Panc1 (cell line): ENCODE results near the gene RAPGEF5. TPM values are rescaled to one million over a fixed set of nuclear protein-coding genes. Genes with fewer than 3 reads are reported as not detected.

ENCODE experiments used
- ATAC-seq: fragments of 200-7000 bp; cut with Tn5 transposase; 2 replicates; pipeline ENCODE4 v1.9.1; 2020; ENCODE audit warnings: mild to moderate bottlenecking, moderate library complexity
- BruUV-seq: library from RNA; stranded (reverse); fragments of 400-500 nt; replicated peaks from 2 replicates; lab custom pipeline; 2021; lab: Mats Ljungman, UMichigan
- CTCF ChIA-PET: fragments of 300-600 bp; sonication (Branson Sonifier 250); formaldehyde crosslinking; loops from one replicate; lab custom pipeline; 2022; ENCODE audit warnings: antibody characterized with exemption; lab: Charles Lee
- POLR2A ChIA-PET: fragments of 300-600 bp; sonication (Branson Sonifier 250); formaldehyde crosslinking; loops from one replicate; lab custom pipeline; 2022; ENCODE audit warnings: antibody characterized with exemption; lab: Charles Lee
- DNase-seq: peaks from one replicate; pipeline ENCODE4 v3.0.0-alpha.2; 2010; ENCODE audit warnings: low read depth, low spot score
- H3K27ac ChIP-seq: 2 replicates; pipeline ENCODE4 v1.5.1; 2011; ENCODE audit warnings: mild to moderate bottlenecking, low read length, inconsistent platforms
- H3K27me3 ChIP-seq: fragments of 200-500 bp; sonication (Bioruptor generic); 2 replicates; pipeline ENCODE4 v1.6.0; 2014; ENCODE audit warnings: low read length, inconsistent platforms; ENCODE audit not compliant: control insufficient read depth, insufficient read depth
- H3K36me3 ChIP-seq: fragments of 200-500 bp; sonication (Bioruptor generic); 2 replicates; pipeline ENCODE4 v1.5.1; 2014; ENCODE audit warnings: inconsistent platforms, mild to moderate bottlenecking, low read length, moderate library complexity; ENCODE audit not compliant: control insufficient read depth, insufficient read depth
- H3K4me1 ChIP-seq: 2 replicates; pipeline ENCODE4 v1.5.1; 2011; ENCODE audit warnings: inconsistent platforms, mild to moderate bottlenecking, low read length, moderate library complexity; ENCODE audit not compliant: control insufficient read depth, insufficient read depth
- H3K4me3 ChIP-seq, 2 experiments: 2 replicates each; pipeline ENCODE4 v1.5.1; 2011 to 2012; ENCODE audit warnings: low read depth in 2 of 2, low read length in 2 of 2, mild to moderate bottlenecking in 2 of 2, inconsistent platforms in 1 of 2, moderate library complexity in 1 of 2
- H3K9me3 ChIP-seq: fragments of 200-500 bp; sonication (Bioruptor generic); 2 replicates; pipeline ENCODE4 v1.5.1; 2014; ENCODE audit warnings: low read depth, mild to moderate bottlenecking, inconsistent platforms, low read length, moderate library complexity; ENCODE audit not compliant: control insufficient read depth, insufficient read depth
- POLR2AphosphoS5 ChIP-seq: IDR thresholded peaks from 2 replicates; pipeline ENCODE4 v1.6.1; 2012; ENCODE audit warnings: mild to moderate bottlenecking, low read depth, low read length, moderate library complexity
- SIN3A ChIP-seq: IDR thresholded peaks from 2 replicates; pipeline ENCODE4 v1.6.1; 2012; ENCODE audit warnings: low read depth, mild to moderate bottlenecking, low read length, moderate library complexity, borderline replicate concordance; ENCODE audit not compliant: insufficient read depth
- TCF7L2 ChIP-seq: IDR thresholded peaks from 2 replicates; pipeline ENCODE4 v1.6.1; 2011; ENCODE audit warnings: mild to moderate bottlenecking, low read depth, low read length, inconsistent platforms
- in situ Hi-C: cut with HindIII; loops from 2 replicates; pipeline ENCODE4 v1.10.0; 2016; ENCODE audit warnings: low sequenced_read_pairs, low pct_unique_long_range_greater_than_20kb
- intact Hi-C: fragments of 100-400 bp; cut with micrococcal nuclease; formaldehyde crosslinking; loops from one replicate; pipeline ENCODE4 v1.10.0; 2022; ENCODE audit not compliant: unreplicated experiment
- total RNA-seq: library from RNA; stranded (reverse); gene quantifications from one replicate; pipeline ENCODE4 v1.2.1, GENCODE V29; 2021; ENCODE audit not compliant: unreplicated experiment
- TF ChIP-seq, protein P1 (sequence below), 2 experiments: IDR thresholded peaks; 2 replicates each; pipeline ENCODE4 v1.6.1; 2011 to 2012; ENCODE audit warnings: low read depth in 2 of 2, control low read depth in 1 of 2, low read length in 1 of 2, mild to moderate bottlenecking in 1 of 2, moderate library complexity in 1 of 2; ENCODE audit not compliant: insufficient read depth in 1 of 2
- TF ChIP-seq, protein P2 (sequence below): fragments of 450-650 bp; IDR thresholded peaks from 2 replicates; pipeline ENCODE4 v1.5.1; 2017; ENCODE audit warnings: mild to moderate bottlenecking

RAPGEF5 gene
- total RNA-seq, 1 experiment from 2014 or later = 1.4 TPM

DNA sequence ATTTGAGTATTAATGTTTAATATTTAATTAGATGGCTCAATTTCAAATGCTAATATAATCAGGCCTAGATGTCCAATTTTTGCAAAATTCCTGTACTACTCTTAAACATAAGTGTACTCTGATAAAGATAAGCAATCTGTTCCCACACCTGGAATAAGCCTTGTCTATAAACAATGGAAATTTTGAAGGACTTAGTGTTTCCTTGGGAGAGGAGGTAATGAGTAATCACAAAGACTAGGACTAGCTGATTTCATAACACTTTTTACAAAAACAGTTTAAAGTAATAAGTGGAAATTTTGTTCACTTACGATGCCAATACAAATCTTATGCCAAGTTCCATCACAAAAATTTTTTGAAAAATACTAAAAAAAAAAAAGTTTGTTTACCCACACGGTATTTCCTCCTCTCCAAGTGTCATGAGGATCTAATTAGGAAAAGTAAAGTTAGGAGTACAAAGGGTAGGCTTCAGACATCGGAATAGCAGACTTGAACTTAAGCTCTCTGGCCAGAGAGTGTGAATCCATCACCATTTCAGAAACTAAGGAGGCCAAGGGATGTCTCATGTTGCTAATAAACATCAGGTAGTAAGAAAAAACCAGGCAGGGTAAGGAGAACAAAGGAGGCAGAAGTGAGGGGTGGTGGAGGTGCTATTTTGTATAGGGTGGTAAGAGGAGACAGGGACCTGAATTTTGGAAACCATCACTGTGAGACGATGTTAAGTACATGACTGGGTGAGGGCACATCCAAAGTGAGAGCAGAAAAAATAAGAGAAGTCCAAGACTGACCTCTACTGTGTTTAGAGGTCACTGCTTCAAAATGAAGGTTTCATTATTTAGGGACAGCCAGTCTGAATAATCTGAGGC, 61.3 kb downstream of the RAPGEF5 start:
- POLR2A ChIA-PET = no interaction called here
- Histone ChIP-seq H3K36me3 (no peaks in the 10 kb centered on the region), H3K27me3 (no peaks in the 10 kb centered on the region), H3K4me3 (no peak overlapping the region), H3K9me3 (no peaks in the 10 kb centered on the region), H3K27ac (no peak overlapping the region), H3K4me1 (no peaks in the 10 kb centered on the region)
- BruUV-seq = no TSS peak
- CTCF ChIA-PET = no interaction called here
- intact Hi-C loops = loop anchor here (10.0 kb wide), 1 partner anchor 181 kb away; no protein-coding TSS in a partner anchor
- in situ Hi-C loops = no loop called here
- TF ChIP-seq, protein P1, sequence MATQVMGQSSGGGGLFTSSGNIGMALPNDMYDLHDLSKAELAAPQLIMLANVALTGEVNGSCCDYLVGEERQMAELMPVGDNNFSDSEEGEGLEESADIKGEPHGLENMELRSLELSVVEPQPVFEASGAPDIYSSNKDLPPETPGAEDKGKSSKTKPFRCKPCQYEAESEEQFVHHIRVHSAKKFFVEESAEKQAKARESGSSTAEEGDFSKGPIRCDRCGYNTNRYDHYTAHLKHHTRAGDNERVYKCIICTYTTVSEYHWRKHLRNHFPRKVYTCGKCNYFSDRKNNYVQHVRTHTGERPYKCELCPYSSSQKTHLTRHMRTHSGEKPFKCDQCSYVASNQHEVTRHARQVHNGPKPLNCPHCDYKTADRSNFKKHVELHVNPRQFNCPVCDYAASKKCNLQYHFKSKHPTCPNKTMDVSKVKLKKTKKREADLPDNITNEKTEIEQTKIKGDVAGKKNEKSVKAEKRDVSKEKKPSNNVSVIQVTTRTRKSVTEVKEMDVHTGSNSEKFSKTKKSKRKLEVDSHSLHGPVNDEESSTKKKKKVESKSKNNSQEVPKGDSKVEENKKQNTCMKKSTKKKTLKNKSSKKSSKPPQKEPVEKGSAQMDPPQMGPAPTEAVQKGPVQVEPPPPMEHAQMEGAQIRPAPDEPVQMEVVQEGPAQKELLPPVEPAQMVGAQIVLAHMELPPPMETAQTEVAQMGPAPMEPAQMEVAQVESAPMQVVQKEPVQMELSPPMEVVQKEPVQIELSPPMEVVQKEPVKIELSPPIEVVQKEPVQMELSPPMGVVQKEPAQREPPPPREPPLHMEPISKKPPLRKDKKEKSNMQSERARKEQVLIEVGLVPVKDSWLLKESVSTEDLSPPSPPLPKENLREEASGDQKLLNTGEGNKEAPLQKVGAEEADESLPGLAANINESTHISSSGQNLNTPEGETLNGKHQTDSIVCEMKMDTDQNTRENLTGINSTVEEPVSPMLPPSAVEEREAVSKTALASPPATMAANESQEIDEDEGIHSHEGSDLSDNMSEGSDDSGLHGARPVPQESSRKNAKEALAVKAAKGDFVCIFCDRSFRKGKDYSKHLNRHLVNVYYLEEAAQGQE (IDR thresholded peaks at IDR 0.05; ENCODE audit: insufficient read depth in 1 of 2, low read depth in 2 of 2, low read length in 1 of 2) = no peak
- no peak for TF ChIP-seq TCF7L2
- no peak for TF ChIP-seq SIN3A
- TF ChIP-seq, protein P2, sequence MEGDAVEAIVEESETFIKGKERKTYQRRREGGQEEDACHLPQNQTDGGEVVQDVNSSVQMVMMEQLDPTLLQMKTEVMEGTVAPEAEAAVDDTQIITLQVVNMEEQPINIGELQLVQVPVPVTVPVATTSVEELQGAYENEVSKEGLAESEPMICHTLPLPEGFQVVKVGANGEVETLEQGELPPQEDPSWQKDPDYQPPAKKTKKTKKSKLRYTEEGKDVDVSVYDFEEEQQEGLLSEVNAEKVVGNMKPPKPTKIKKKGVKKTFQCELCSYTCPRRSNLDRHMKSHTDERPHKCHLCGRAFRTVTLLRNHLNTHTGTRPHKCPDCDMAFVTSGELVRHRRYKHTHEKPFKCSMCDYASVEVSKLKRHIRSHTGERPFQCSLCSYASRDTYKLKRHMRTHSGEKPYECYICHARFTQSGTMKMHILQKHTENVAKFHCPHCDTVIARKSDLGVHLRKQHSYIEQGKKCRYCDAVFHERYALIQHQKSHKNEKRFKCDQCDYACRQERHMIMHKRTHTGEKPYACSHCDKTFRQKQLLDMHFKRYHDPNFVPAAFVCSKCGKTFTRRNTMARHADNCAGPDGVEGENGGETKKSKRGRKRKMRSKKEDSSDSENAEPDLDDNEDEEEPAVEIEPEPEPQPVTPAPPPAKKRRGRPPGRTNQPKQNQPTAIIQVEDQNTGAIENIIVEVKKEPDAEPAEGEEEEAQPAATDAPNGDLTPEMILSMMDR = no peak
- TF ChIP-seq POLR2AphosphoS5 = no peak
- no peak for DNase-seq
- no peak for ATAC-seq

GRCh38 chr7:22292531-22292930, 64.4 kb downstream of the RAPGEF5 start:
- TF ChIP-seq SIN3A = no peak
- TF ChIP-seq POLR2AphosphoS5 = no peak
- TF ChIP-seq, protein P2 = no peak
- TF ChIP-seq, protein P1 (IDR thresholded peaks at IDR 0.05; ENCODE audit: insufficient read depth in 1 of 2, low read depth in 2 of 2, low read length in 1 of 2) = no peak
- TF ChIP-seq TCF7L2 = no peak
- no peak overlapping the region for H3K4me3 ChIP-seq
- ChIA-PET CTCF (no interaction called here), POLR2A (no interaction called here)
- no peak overlapping the region for H3K27ac ChIP-seq
- DNase-seq (no peak), ATAC-seq (no peak)
- intact Hi-C loops = loop anchor here (10.0 kb wide), 1 partner anchor 178 kb away; no protein-coding TSS in a partner anchor
- in situ Hi-C loops = no loop called here
- no peaks in the 10 kb centered on the region for H3K9me3 ChIP-seq
- H3K36me3 ChIP-seq = no peaks in the 10 kb centered on the region
- no TSS peak for BruUV-seq
- H3K4me1 ChIP-seq = no peaks in the 10 kb centered on the region
- no peaks in the 10 kb centered on the region for H3K27me3 ChIP-seq
